ENCODE results near the gene AUTS2.

AUTS2 gene

DNA sequence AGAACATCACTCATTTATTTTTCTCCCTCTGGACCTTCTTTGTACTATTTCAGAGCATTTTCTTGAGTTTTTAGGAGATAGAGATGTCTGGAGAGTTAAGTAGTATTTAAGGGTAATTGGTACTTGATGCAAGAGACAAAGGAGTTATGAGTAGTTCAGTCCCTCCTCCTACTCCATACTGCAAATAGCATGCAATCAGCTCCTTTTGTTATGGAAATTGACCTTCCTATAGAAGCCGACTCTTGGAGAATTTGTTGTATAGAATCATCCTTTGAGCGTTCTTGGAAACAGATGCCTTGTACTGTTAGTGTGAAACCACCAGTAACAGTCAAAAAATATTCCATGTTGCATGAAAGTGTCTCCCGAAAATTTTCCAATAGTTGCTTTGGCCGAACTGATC is 1105.5 kb downstream of the AUTS2 start:
- Histone ChIP-seq H3K36me3 (no peaks in the 10 kb centered on the region), H3K9me3 (no peaks in the 10 kb centered on the region), H3K27me3 (peaks cover 15% of the 10 kb centered on the region), H3K4me3 (ENCODE audit: low read depth in 1 of 2, low read length in 1 of 2) (no peak overlapping the region), H3K27ac (no peak overlapping the region), H3K4me1 (ENCODE audit: control insufficient read depth in 1 of 2, insufficient read depth in 1 of 2, low read depth in 1 of 2, low read length in 1 of 2) (no peaks in the 10 kb centered on the region)
- TF ChIP-seq, protein P1, sequence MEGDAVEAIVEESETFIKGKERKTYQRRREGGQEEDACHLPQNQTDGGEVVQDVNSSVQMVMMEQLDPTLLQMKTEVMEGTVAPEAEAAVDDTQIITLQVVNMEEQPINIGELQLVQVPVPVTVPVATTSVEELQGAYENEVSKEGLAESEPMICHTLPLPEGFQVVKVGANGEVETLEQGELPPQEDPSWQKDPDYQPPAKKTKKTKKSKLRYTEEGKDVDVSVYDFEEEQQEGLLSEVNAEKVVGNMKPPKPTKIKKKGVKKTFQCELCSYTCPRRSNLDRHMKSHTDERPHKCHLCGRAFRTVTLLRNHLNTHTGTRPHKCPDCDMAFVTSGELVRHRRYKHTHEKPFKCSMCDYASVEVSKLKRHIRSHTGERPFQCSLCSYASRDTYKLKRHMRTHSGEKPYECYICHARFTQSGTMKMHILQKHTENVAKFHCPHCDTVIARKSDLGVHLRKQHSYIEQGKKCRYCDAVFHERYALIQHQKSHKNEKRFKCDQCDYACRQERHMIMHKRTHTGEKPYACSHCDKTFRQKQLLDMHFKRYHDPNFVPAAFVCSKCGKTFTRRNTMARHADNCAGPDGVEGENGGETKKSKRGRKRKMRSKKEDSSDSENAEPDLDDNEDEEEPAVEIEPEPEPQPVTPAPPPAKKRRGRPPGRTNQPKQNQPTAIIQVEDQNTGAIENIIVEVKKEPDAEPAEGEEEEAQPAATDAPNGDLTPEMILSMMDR (IDR thresholded peaks at IDR 0.05) = no peak

DNA sequence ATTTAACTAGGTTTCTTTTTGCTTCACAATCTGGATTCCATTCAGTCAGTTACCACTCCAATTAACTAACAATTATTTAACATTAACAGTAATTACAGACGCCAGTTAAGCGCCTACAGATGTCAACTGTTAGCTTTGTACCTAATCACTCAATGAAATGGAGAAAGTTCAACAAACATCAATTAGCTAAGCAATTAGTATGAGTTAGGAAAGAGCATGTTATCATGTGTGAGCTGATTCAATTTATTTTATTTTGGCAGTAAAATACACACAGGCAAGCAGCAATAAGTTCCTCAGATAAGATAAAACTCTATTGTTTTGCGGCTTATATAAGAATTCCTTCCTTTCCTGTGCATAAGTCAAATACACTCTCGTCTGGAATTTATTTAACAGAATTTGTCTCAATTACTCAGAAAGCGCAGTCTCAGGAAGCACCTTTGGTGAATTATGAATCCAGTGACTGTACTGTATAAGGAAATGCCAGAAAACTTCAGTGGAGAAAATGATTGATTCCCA is 1106.6 kb downstream of the AUTS2 start:
- H3K27me3 ChIP-seq = peaks cover 4% of the 10 kb centered on the region

DNA sequence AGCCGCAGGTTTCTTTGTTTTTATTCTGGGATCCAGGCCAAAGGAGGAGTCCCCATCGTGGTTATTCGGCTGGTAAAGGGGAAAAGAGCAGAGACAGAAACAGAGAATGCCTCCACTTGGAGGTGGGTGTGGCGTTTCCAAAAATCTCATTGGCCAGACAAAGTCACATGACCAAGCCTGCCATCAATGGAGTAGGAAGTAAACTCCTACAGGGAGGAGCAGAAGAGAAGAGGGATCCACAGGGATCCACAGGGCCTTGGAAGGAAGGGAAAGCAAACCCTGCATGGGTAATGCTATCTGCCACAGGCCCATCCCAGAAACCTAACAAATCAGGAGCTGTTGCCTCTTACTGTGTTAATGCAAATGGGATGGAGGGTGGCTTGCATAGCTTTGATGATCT is 1107.9 kb downstream of the AUTS2 start:
- no peaks in the 10 kb centered on the region for H3K4me1 ChIP-seq (ENCODE audit: control insufficient read depth in 1 of 2, insufficient read depth in 1 of 2, low read depth in 1 of 2, low read length in 1 of 2)
- no peak overlapping the region for H3K4me3 ChIP-seq (ENCODE audit: low read depth in 1 of 2, low read length in 1 of 2)
- H3K9me3 ChIP-seq = no peaks in the 10 kb centered on the region
- TF ChIP-seq, protein P1 (IDR thresholded peaks at IDR 0.05) = no peak
- no peak overlapping the region for H3K27ac ChIP-seq
- no peaks in the 10 kb centered on the region for H3K36me3 ChIP-seq
- H3K27me3 ChIP-seq = peaks cover 6% of the 10 kb centered on the region

More for the DNA sequence above, 1106.6 kb downstream of the AUTS2 start:
- TF ChIP-seq, protein P1 (IDR thresholded peaks at IDR 0.05) = no peak
- H3K4me3 ChIP-seq (ENCODE audit: low read depth in 1 of 2, low read length in 1 of 2) = no peak overlapping the region
- H3K27ac ChIP-seq = no peak overlapping the region
- no peaks in the 10 kb centered on the region for H3K4me1 ChIP-seq (ENCODE audit: control insufficient read depth in 1 of 2, insufficient read depth in 1 of 2, low read depth in 1 of 2, low read length in 1 of 2)
- no peaks in the 10 kb centered on the region for H3K36me3 ChIP-seq
- no peaks in the 10 kb centered on the region for H3K9me3 ChIP-seq

DNA sequence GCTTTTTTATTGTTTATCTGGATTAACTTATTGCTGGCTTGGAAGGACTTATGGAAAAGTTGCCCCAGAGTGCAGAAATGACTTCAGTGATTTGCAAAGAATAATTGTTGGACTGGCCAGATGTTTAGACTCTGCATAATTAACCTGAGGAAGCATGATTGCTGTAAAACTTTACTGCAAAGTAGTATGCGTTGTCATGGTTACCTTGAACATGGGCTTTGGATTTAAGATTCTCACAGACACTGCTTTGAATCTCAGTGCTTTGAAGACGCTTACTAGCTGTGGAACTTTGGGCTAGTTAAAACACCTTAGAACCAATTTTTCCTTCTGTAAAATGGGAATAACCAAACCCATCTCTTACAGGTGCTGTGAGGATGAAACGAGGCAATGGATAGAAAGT is 1108.4 kb downstream of the AUTS2 start:
- TF ChIP-seq, protein P1 (IDR thresholded peaks at IDR 0.05) = no peak
- Histone ChIP-seq H3K9me3 (no peaks in the 10 kb centered on the region), H3K4me1 (ENCODE audit: control insufficient read depth in 1 of 2, insufficient read depth in 1 of 2, low read depth in 1 of 2, low read length in 1 of 2) (no peaks in the 10 kb centered on the region), H3K4me3 (ENCODE audit: low read depth in 1 of 2, low read length in 1 of 2) (no peak overlapping the region), H3K27me3 (peaks cover 5% of the 10 kb centered on the region), H3K27ac (no peak overlapping the region), H3K36me3 (no peaks in the 10 kb centered on the region)

DNA sequence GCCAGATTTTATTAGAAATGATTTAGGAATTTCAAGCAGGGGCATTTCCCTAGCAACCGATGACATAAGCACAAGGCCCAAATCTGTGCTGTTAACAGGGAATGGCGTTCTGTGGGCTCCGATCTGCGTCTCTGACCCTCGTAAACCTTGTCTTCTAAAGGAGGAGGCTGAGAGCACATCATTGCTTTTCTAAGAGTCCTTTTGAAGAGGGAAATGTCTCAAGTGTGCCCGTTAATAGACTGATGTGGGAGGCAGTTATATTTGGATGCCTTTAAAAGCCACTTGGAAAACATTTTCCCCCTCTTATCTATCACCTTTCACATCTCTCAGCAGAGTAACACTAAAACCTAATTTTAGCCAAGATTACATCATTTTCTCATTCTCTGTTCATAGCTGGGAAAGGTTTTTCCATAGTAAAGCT is 1109.6 kb downstream of the AUTS2 start:
- H3K9me3 ChIP-seq = no peaks in the 10 kb centered on the region
- H3K4me1 ChIP-seq (ENCODE audit: control insufficient read depth in 1 of 2, insufficient read depth in 1 of 2, low read depth in 1 of 2, low read length in 1 of 2) = no peaks in the 10 kb centered on the region
- H3K36me3 ChIP-seq = no peaks in the 10 kb centered on the region
- no peak overlapping the region for H3K4me3 ChIP-seq (ENCODE audit: low read depth in 1 of 2, low read length in 1 of 2)
- TF ChIP-seq, protein P1 (IDR thresholded peaks at IDR 0.05) = no peak
- peaks cover 5% of the 10 kb centered on the region for H3K27me3 ChIP-seq
- H3K27ac ChIP-seq = no peak overlapping the region

Data from neutrophil (primary cell).